ENCODE results near the gene NKAIN4.
A peak's percentile ranks its signal among the peaks of the same experiment; 100 is the strongest.

DNA sequence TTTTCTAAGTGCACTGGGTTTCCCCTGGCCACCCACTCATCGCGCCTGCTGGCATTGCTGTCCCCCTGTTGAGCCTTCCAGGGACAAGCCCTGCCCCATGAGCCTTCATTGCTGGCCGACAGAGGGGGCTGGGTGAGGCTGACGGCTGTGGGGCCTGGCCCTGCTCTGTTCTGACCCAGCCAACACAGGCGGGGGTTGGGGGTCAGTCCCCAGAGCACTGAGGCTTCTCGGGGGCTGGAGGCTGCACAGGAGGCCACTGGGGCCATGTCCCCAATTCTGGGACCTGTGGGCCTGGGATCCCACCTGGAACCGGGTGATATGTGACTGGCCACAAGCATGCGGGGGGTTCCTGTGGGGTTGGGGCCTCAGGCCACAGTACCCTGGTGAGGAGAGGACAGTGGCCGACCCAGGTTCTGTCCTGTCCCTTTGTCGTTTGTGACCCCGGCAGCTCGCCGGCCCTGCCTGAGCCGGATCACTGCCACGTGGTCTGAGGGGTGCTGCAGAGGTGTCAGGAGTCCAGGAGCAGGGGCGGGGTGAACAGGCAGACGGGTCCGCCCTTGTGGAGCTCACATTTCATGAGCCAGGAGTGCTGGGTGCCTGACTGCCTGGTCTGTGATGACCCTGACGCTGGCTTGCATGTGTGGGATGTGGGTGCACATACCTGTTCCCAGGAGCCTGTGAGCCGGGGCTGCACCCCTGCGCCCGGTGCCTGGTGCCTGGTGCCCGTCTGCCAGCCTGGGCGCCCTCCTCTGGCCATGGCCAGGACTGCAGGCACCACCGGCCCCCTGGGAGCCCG is 36.6 kb upstream of the NKAIN4 start:
- TF ChIP-seq CTCF (conservative IDR thresholded peaks at IDR 0.05) (peak; percentile 83), ZFX (IDR thresholded peaks at IDR 0.05) (no peak)

All from C4-2B (cell line).